Measurements from ENCODE around the gene GOLT1A. TPM values are rescaled to one million over a fixed set of nuclear protein-coding genes. Genes with fewer than 3 reads are reported as not detected.

GOLT1A gene
- polyA plus RNA-seq, 1 donor = 113 TPM

- H3K27ac ChIP-seq (ENCODE audit: low read length) = no peak overlapping the region
- no peaks in the 10 kb centered on the region for H3K27me3 ChIP-seq (ENCODE audit: control insufficient read depth, insufficient read depth, low read length)
- no peak overlapping the region for H3K4me3 ChIP-seq (ENCODE audit: low read length)
- WGBS (ENCODE audit: insufficient coverage, low lambda C conversion rate) = no CpG with 5 or more reads among the region's 3 CpGs
- H3K36me3 ChIP-seq (ENCODE audit: control insufficient read depth, insufficient read depth, low read length) = no peaks in the 10 kb centered on the region
- DNase-seq = no peak
- peaks cover 54% of the 10 kb centered on the region for H3K4me1 ChIP-seq (ENCODE audit: control insufficient read depth, insufficient read depth, low read length)
- no peaks in the 10 kb centered on the region for H3K9me3 ChIP-seq (ENCODE audit: control insufficient read depth, low read depth, low read length)
These were observed 21.0 kb downstream of the GOLT1A start for GRCh38 chr1:204192589-204193352.

- no CpG with 5 or more reads among the region's 2 CpGs for WGBS (ENCODE audit: insufficient coverage, low lambda C conversion rate)
- no peaks in the 10 kb centered on the region for H3K9me3 ChIP-seq (ENCODE audit: control insufficient read depth, low read depth, low read length)
- DNase-seq = no peak
- no peaks in the 10 kb centered on the region for H3K36me3 ChIP-seq (ENCODE audit: control insufficient read depth, insufficient read depth, low read length)
- no peak overlapping the region for H3K27ac ChIP-seq (ENCODE audit: low read length)
- peaks cover 54% of the 10 kb centered on the region for H3K4me1 ChIP-seq (ENCODE audit: control insufficient read depth, insufficient read depth, low read length)
- H3K27me3 ChIP-seq (ENCODE audit: control insufficient read depth, insufficient read depth, low read length) = no peaks in the 10 kb centered on the region
- no peak overlapping the region for H3K4me3 ChIP-seq (ENCODE audit: low read length)
These were observed 21.7 kb downstream of the GOLT1A start for GRCh38 chr1:204192046-204192445.

- Histone ChIP-seq H3K4me1 (ENCODE audit: control insufficient read depth, insufficient read depth, low read length) (peaks cover 58% of the 10 kb centered on the region), H3K4me3 (ENCODE audit: low read length) (no peak overlapping the region), H3K27me3 (ENCODE audit: control insufficient read depth, insufficient read depth, low read length) (no peaks in the 10 kb centered on the region), H3K27ac (ENCODE audit: low read length) (peak overlapping the region; percentile 83), H3K36me3 (ENCODE audit: control insufficient read depth, insufficient read depth, low read length) (no peaks in the 10 kb centered on the region), H3K9me3 (ENCODE audit: control insufficient read depth, low read depth, low read length) (no peaks in the 10 kb centered on the region)
- WGBS (ENCODE audit: insufficient coverage, low lambda C conversion rate) = no CpG with 5 or more reads among the region's 7 CpGs
- DNase-seq = no peak
These were observed 22.3 kb downstream of the GOLT1A start for GRCh38 chr1:204191456-204191855.

- Histone ChIP-seq H3K9me3 (ENCODE audit: control insufficient read depth, low read depth, low read length) (no peaks in the 10 kb centered on the region), H3K4me3 (ENCODE audit: low read length) (peak overlapping the region; percentile 13), H3K27me3 (ENCODE audit: control insufficient read depth, insufficient read depth, low read length) (no peaks in the 10 kb centered on the region), H3K36me3 (ENCODE audit: control insufficient read depth, insufficient read depth, low read length) (no peaks in the 10 kb centered on the region), H3K4me1 (ENCODE audit: control insufficient read depth, insufficient read depth, low read length) (peaks cover 61% of the 10 kb centered on the region), H3K27ac (ENCODE audit: low read length) (peak overlapping the region; percentile 83)
- DNase-seq = peak; percentile 81 to 94
- no CpG with 5 or more reads among the region's 44 CpGs for WGBS (ENCODE audit: insufficient coverage, low lambda C conversion rate)
These were observed 23.3 kb downstream of the GOLT1A start for GRCh38 chr1:204190212-204191211.

- no peak for DNase-seq
- no peaks in the 10 kb centered on the region for H3K27me3 ChIP-seq (ENCODE audit: control insufficient read depth, insufficient read depth, low read length)
- H3K36me3 ChIP-seq (ENCODE audit: control insufficient read depth, insufficient read depth, low read length) = no peaks in the 10 kb centered on the region
- no CpG with 5 or more reads among the region's 11 CpGs for WGBS (ENCODE audit: insufficient coverage, low lambda C conversion rate)
- H3K9me3 ChIP-seq (ENCODE audit: control insufficient read depth, low read depth, low read length) = no peaks in the 10 kb centered on the region
- H3K4me3 ChIP-seq (ENCODE audit: low read length) = no peak overlapping the region
- peaks cover 53% of the 10 kb centered on the region for H3K4me1 ChIP-seq (ENCODE audit: control insufficient read depth, insufficient read depth, low read length)
- no peak overlapping the region for H3K27ac ChIP-seq (ENCODE audit: low read length)
These were observed 24.7 kb downstream of the GOLT1A start for GRCh38 chr1:204188959-204189639.

- peak overlapping the region; percentile 13 for H3K27ac ChIP-seq (ENCODE audit: low read length)
- H3K27me3 ChIP-seq (ENCODE audit: control insufficient read depth, insufficient read depth, low read length) = no peaks in the 10 kb centered on the region
- no peaks in the 10 kb centered on the region for H3K36me3 ChIP-seq (ENCODE audit: control insufficient read depth, insufficient read depth, low read length)
- no peak overlapping the region for H3K4me3 ChIP-seq (ENCODE audit: low read length)
- H3K9me3 ChIP-seq (ENCODE audit: control insufficient read depth, low read depth, low read length) = no peaks in the 10 kb centered on the region
- WGBS (ENCODE audit: insufficient coverage, low lambda C conversion rate) = 100% methylated on average over 1 of the region's 10 CpGs
- peak; percentile 54 to 88 for DNase-seq
- H3K4me1 ChIP-seq (ENCODE audit: control insufficient read depth, insufficient read depth, low read length) = peaks cover 29% of the 10 kb centered on the region
These were observed 27.2 kb downstream of the GOLT1A start for GRCh38 chr1:204186597-204186996.

GRCh38 chr1:204181116-204181515, 32.7 kb downstream of the GOLT1A start:
- no CpG with 5 or more reads among the region's 1 CpG for WGBS (ENCODE audit: insufficient coverage, low lambda C conversion rate)
- Histone ChIP-seq H3K36me3 (ENCODE audit: control insufficient read depth, insufficient read depth, low read length) (no peaks in the 10 kb centered on the region), H3K27ac (ENCODE audit: low read length) (no peak overlapping the region), H3K4me1 (ENCODE audit: control insufficient read depth, insufficient read depth, low read length) (peaks cover 10% of the 10 kb centered on the region), H3K9me3 (ENCODE audit: control insufficient read depth, low read depth, low read length) (no peaks in the 10 kb centered on the region), H3K4me3 (ENCODE audit: low read length) (no peak overlapping the region), H3K27me3 (ENCODE audit: control insufficient read depth, insufficient read depth, low read length) (no peaks in the 10 kb centered on the region)
- no peak for DNase-seq

- H3K4me1 ChIP-seq (ENCODE audit: control insufficient read depth, insufficient read depth, low read length) = peaks cover 8% of the 10 kb centered on the region
- H3K27ac ChIP-seq (ENCODE audit: low read length) = no peak overlapping the region
- no CpG with 5 or more reads among the region's 6 CpGs for WGBS (ENCODE audit: insufficient coverage, low lambda C conversion rate)
- no peaks in the 10 kb centered on the region for H3K27me3 ChIP-seq (ENCODE audit: control insufficient read depth, insufficient read depth, low read length)
- H3K9me3 ChIP-seq (ENCODE audit: control insufficient read depth, low read depth, low read length) = no peaks in the 10 kb centered on the region
- no peak for DNase-seq
- no peaks in the 10 kb centered on the region for H3K36me3 ChIP-seq (ENCODE audit: control insufficient read depth, insufficient read depth, low read length)
- H3K4me3 ChIP-seq (ENCODE audit: low read length) = no peak overlapping the region
These were observed 33.7 kb downstream of the GOLT1A start for GRCh38 chr1:204180133-204180532.

GRCh38 chr1:204178487-204179281, 35.1 kb downstream of the GOLT1A start:
- H3K9me3 ChIP-seq (ENCODE audit: control insufficient read depth, low read depth, low read length) = no peaks in the 10 kb centered on the region
- H3K4me3 ChIP-seq (ENCODE audit: low read length) = no peak overlapping the region
- no peak overlapping the region for H3K27ac ChIP-seq (ENCODE audit: low read length)
- H3K4me1 ChIP-seq (ENCODE audit: control insufficient read depth, insufficient read depth, low read length) = peaks cover 8% of the 10 kb centered on the region
- WGBS (ENCODE audit: insufficient coverage, low lambda C conversion rate) = 83% methylated on average over 1 of the region's 7 CpGs
- H3K36me3 ChIP-seq (ENCODE audit: control insufficient read depth, insufficient read depth, low read length) = no peaks in the 10 kb centered on the region
- H3K27me3 ChIP-seq (ENCODE audit: control insufficient read depth, insufficient read depth, low read length) = no peaks in the 10 kb centered on the region
- DNase-seq = no peak
